Sigmoid colon (tissue), 7 donors: Measurements from ENCODE around the gene CDH15. TPM values are rescaled to one million over a fixed set of nuclear protein-coding genes. Genes with fewer than 3 reads are reported as not detected.
"Not testable (repeated sequence)": the region's sequence is repeated elsewhere in the genome, so short reads cannot be mapped to it uniquely, and the experiment has no call there.

Source experiments
- DNase-seq: peaks from one replicate; pipeline ENCODE4 v3.0.0-alpha.2; 2019
- H3K27ac ChIP-seq, 4 donors: fragments of 200-600 bp; sonication (generic); one replicate each; pipeline ENCODE4 v1.5.1; 2016 to 2019; ENCODE audit warnings: mild to moderate bottlenecking in 1 of 4
- H3K27me3 ChIP-seq, 3 donors: fragments of 200-600 bp; sonication (generic); one replicate each; pipeline ENCODE4 v1.5.1; 2019; ENCODE audit warnings: mild to moderate bottlenecking in 1 of 3
- H3K36me3 ChIP-seq, 4 donors: fragments of 200-600 bp; sonication (generic); one replicate each; pipeline ENCODE4 v1.5.1; 2016 to 2019
- H3K4me1 ChIP-seq, 4 donors: fragments of 200-600 bp; sonication (generic); one replicate each; pipeline ENCODE4 v1.5.1; 2017 to 2019
- H3K4me3 ChIP-seq, 4 donors: fragments of 200-600 bp; sonication (generic); one replicate each; pipeline ENCODE4 v1.5.1; 2017 to 2019; ENCODE audit warnings: mild to moderate bottlenecking in 2 of 4, moderate library complexity in 1 of 4
- H3K9me3 ChIP-seq, 4 donors: fragments of 200-600 bp in 3 of 4; sonication (generic) in 3 of 4; one replicate each; pipeline versions ENCODE4 v1.5.1 to v1.6.1; 2013 to 2019
- EP300 ChIP-seq, 4 donors: sonication (generic); formaldehyde crosslinking; IDR thresholded peaks; one replicate each; pipeline ENCODE4 v1.6.1; 2017; ENCODE audit warnings: antibody characterized with exemption in 4 of 4
- POLR2A ChIP-seq, 2 donors: fragments of 450-650 bp; IDR thresholded peaks; one replicate each; pipeline ENCODE4 v1.6.1; 2016; ENCODE audit warnings: antibody characterized with exemption in 2 of 2, mild to moderate bottlenecking in 2 of 2, moderate library complexity in 2 of 2
- POLR2AphosphoS5 ChIP-seq, 4 donors: sonication (generic); formaldehyde crosslinking; IDR thresholded peaks; one replicate each; pipeline ENCODE4 v1.6.1; 2017; ENCODE audit warnings: antibody characterized with exemption in 4 of 4
- WGBS, 2 donors: extraction: QIAGEN DNeasy Blood & Tissue Kit; methylation state at CpG; one replicate each; pipeline ENCODE4 v1.1.7; 2013; 5-methylcytosine and 5-hydroxymethylcytosine counted together
- intact Hi-C: fragments of 100-400 bp; cut with DNase I; formaldehyde crosslinking; loops from one replicate; pipeline ENCODE4 v1.15.1; 2023
- polyA plus RNA-seq, 3 donors: library from polyadenylated mRNA; stranded (reverse); fragments of 200-250 nt; gene quantifications; one replicate each; pipeline ENCODE4 v1.2.3, GENCODE V29; 2013
- total RNA-seq, 4 donors: library from RNA; depleted of rRNA; stranded (reverse); fragments of >200 nt; gene quantifications; one replicate each; pipeline ENCODE4 v1.1.0, GENCODE V29; 2016
- TF ChIP-seq, protein P1 (sequence below), 4 experiments: fragments of 450-650 bp in 3 of 4; fragments of 200-600 bp in 1 of 4; IDR thresholded peaks; one replicate each; pipeline ENCODE4 v1.5.1; 2016 to 2019; ENCODE audit warnings: antibody characterized with exemption in 4 of 4, mild to moderate bottlenecking in 3 of 4, moderate library complexity in 2 of 4
- donor health status: healthy with polysubstance abuse.
- donor health status: Bipolar disorder and iron deficiency.
- donor health status: healthy.

CDH15 gene
- total and polyA plus RNA-seq, 7 donors = 0.01 TPM; not detected in 6

DNA sequence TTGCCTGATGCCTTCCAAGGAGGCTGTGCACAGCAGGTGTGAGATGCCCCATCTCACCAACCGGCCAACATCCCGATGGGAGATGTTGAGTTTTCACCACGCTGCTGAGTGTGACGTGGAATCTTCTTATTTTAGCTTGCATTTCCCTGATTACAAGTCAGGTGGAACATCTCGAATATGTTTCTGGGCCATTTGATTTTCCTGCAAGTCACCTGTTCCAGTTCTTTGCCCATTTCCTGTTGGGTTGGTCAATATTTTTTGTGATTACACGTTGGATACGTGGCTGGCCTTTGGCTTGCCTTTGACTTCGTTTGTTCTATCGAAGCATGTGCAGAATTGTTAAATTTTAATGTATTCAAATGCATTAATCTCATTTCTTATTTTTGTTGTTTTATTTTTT, 8.3 kb upstream of the CDH15 start:
- TF ChIP-seq POLR2AphosphoS5 (IDR thresholded peaks at IDR 0.05) (no peak), EP300 (IDR thresholded peaks at IDR 0.05) (no peak), POLR2A (IDR thresholded peaks at IDR 0.05) (no peak)
- TF ChIP-seq, protein P1, sequence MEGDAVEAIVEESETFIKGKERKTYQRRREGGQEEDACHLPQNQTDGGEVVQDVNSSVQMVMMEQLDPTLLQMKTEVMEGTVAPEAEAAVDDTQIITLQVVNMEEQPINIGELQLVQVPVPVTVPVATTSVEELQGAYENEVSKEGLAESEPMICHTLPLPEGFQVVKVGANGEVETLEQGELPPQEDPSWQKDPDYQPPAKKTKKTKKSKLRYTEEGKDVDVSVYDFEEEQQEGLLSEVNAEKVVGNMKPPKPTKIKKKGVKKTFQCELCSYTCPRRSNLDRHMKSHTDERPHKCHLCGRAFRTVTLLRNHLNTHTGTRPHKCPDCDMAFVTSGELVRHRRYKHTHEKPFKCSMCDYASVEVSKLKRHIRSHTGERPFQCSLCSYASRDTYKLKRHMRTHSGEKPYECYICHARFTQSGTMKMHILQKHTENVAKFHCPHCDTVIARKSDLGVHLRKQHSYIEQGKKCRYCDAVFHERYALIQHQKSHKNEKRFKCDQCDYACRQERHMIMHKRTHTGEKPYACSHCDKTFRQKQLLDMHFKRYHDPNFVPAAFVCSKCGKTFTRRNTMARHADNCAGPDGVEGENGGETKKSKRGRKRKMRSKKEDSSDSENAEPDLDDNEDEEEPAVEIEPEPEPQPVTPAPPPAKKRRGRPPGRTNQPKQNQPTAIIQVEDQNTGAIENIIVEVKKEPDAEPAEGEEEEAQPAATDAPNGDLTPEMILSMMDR (IDR thresholded peaks at IDR 0.05) = no peak
- no peaks in the 10 kb centered on the region for H3K36me3 ChIP-seq
- no peak overlapping the region for H3K4me3 ChIP-seq
- intact Hi-C loops = no loop called here
- H3K9me3 ChIP-seq = no peaks in the 10 kb centered on the region
- 83 to 90% methylated on average over 9 of the region's 9 CpGs for WGBS, 2 donors
- H3K27ac ChIP-seq = no peak overlapping the region
- peaks cover 0 to 10% (median 6%) of the 10 kb centered on the region in 4 donors for H3K4me1 ChIP-seq
- no peak for DNase-seq
- H3K27me3 ChIP-seq = peaks cover 18 to 57% (median 36%) of the 10 kb centered on the region in 3 donors

DNA sequence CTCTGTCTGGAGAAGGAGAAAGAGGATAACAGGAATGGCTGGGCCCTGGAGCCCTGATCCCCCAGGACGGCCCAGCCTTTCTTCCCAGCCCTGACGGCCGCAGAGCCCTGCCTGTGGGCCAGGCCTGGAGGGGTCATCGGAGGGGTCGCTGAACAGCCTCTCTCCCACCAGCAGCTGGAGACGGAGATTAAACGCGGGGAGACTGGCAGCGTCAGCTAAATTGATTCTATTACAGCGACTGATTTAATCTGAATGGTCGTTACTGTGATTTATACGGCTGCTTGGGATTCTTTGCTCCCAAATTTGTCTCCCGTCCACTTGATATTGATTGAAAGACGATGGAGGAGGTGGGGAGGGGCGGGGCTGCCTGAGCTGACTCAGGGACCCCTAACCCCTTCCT, 7.1 kb upstream of the CDH15 start:
- no peak for DNase-seq
- Histone ChIP-seq H3K4me3 (no peak overlapping the region), H3K4me1 (peaks cover 0 to 10% (median 6%) of the 10 kb centered on the region in 4 donors), H3K9me3 (no peaks in the 10 kb centered on the region), H3K27ac (no peak overlapping the region), H3K36me3 (no peaks in the 10 kb centered on the region), H3K27me3 (peaks cover 30 to 68% (median 47%) of the 10 kb centered on the region in 3 donors)
- 74 to 77% methylated on average over 15 of the region's 15 CpGs for WGBS, 2 donors
- intact Hi-C loops = no loop called here
- TF ChIP-seq, protein P1 (IDR thresholded peaks at IDR 0.05) = no peak

DNA sequence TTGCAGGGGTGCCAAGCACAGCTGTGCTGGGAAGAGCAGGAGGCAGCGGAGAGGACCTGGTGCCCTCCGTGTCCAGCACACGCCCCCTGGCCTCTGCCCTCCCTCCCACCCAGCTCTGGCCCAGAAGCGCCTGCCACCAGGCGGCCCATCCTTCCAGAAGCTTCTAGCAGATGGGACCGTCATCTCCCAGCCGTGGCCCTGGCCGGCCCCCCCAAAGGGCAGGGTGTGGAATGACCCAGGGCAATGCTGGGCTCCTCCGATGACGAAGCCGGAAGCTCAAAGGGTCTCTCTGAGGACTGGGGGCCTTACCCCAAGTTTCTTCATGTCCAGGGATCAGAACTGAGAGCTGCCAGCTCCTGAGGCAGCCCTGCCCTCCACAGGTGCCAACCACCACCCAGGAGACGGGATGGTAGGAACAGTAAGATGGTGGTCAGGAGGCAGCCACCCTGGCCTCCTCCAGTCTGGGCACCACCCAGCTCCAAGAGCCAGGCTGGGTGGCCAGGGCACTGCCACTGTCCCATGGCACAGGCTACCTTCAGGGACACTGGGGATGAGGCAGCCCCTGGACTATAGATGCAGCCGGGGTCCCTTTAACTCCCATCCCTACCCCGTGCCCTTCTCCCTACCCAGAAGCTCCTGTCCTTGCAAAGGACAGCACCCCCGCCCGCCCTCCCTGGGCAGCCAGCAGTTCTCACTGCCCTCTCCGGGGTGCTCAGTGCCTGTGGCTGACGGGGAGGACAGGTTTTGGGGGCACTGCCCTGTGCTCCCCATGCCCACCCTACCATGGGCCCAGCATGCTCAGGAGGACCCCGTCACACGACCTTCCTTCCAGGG, 6.5 kb upstream of the CDH15 start:
- Histone ChIP-seq H3K27me3 (peaks cover 36 to 75% (median 53%) of the 10 kb centered on the region in 3 donors), H3K36me3 (no peaks in the 10 kb centered on the region), H3K27ac (no peak overlapping the region), H3K4me3 (no peak overlapping the region), H3K9me3 (no peaks in the 10 kb centered on the region), H3K4me1 (peaks cover 0 to 10% (median 7%) of the 10 kb centered on the region in 4 donors)
- intact Hi-C loops = no loop called here
- no peak for DNase-seq
- 80 to 89% methylated on average over 20 of the region's 20 CpGs for WGBS, 2 donors
- TF ChIP-seq, protein P1 (IDR thresholded peaks at IDR 0.05) = no peak
- TF ChIP-seq POLR2AphosphoS5 (IDR thresholded peaks at IDR 0.05) = no peak
- TF ChIP-seq EP300 (IDR thresholded peaks at IDR 0.05) = no peak
- TF ChIP-seq POLR2A (IDR thresholded peaks at IDR 0.05) = no peak

DNA sequence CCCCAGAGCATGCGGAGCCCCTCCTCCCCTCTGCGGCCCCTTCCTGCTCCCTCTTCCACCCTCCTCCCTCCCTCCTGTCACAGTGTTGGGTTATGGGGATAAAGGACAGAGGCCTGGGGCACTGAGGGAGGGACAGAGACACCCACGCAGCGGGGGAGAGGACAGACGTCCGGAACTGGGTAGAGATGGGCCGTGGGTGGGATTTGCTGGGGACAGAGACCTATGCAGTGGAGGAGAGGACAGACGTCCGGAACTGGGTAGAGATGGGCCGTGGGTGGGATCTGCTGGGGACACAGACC, 5.9 kb upstream of the CDH15 start:
- H3K27ac ChIP-seq, H3K9me3 ChIP-seq, H3K4me3 ChIP-seq, H3K36me3 ChIP-seq, intact Hi-C loops, DNase-seq: not testable (repeated sequence)
- 74 to 86% methylated on average over 10 of the region's 10 CpGs for WGBS, 2 donors
- Histone ChIP-seq H3K4me1 (peaks cover 0 to 14% (median 10%) of the 10 kb centered on the region in 4 donors), H3K27me3 (peaks cover 42 to 80% (median 59%) of the 10 kb centered on the region in 3 donors)

DNA sequence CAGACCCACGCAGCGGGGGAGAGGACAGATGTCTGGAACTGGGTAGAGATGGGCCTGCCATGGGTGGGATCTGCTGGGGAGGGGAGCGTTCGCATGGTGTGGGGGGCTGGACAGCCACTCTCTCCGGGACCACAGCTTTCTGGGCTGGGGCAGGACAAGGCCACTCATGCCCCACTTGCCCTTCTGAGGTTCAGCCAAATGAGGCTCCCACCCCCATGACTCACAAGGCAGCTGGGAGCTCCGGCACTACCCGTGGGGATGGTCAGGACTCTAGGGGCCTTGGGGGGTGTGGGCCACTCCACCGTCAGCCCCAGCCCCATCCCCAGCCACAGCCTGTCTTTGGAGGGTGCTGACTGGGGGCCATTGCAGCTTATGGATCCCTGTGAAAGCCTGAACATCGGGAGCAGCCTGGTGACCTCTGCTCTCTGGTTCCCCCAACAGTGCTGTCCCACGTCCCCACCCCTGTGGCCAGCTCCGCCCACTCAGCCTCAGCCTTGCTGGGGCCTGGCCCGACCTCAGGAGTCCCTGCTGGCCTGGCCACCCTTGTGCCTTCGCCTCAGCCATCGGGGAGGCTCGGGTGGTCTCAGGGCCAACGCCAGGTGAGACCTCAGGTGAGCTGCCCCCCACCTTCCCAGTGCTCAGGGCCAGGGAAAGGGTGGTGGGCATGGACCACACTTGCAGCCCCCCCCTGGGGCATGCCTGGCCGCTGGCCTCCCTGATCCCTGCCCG, 4.7 kb upstream of the CDH15 start:
- no peak overlapping the region for H3K4me3 ChIP-seq
- H3K27ac ChIP-seq = no peak overlapping the region
- DNase-seq = no peak
- H3K4me1 ChIP-seq = peaks cover 0 to 25% (median 21%) of the 10 kb centered on the region in 4 donors
- no peaks in the 10 kb centered on the region for H3K36me3 ChIP-seq
- TF ChIP-seq, protein P1 (IDR thresholded peaks at IDR 0.05) = no peak
- TF ChIP-seq POLR2A (IDR thresholded peaks at IDR 0.05) (no peak), POLR2AphosphoS5 (IDR thresholded peaks at IDR 0.05) (no peak), EP300 (IDR thresholded peaks at IDR 0.05) (no peak)
- no peaks in the 10 kb centered on the region for H3K9me3 ChIP-seq
- intact Hi-C loops = loop anchor here (2.0 kb wide), 1 partner anchor 224 kb away; no protein-coding TSS in a partner anchor
- peaks cover 47 to 90% (median 71%) of the 10 kb centered on the region in 3 donors for H3K27me3 ChIP-seq
- WGBS, 2 donors = 46 to 73% methylated on average over 18 of the region's 18 CpGs
